Endothelial cell of umbilical vein (primary cell): ENCODE results near the gene NAV2. TPM values are rescaled to one million over a fixed set of nuclear protein-coding genes. Genes with fewer than 3 reads are reported as not detected.

Experiments used
- BruUV-seq: library from RNA; stranded (reverse); fragments of 400-500 nt; replicated peaks from 2 replicates; lab custom pipeline; 2021; lab: Mats Ljungman, UMichigan
- CTCF ChIA-PET: fragments of 300-600, 350-600 bp; sonication (Branson Sonifier 250); formaldehyde crosslinking; loops from one replicate; lab custom pipeline; 2021; ENCODE audit warnings: antibody characterized with exemption, inconsistent platforms; lab: Charles Lee
- POLR2A ChIA-PET: fragments of 300-600, 350-600 bp; sonication (Branson Sonifier 250); formaldehyde crosslinking; loops from one replicate; lab custom pipeline; 2021; ENCODE audit warnings: antibody characterized with exemption, inconsistent platforms; lab: Charles Lee
- DNase-seq: peaks from one replicate; pipeline ENCODE4 v3.0.0-alpha.2; 2011; ENCODE audit warnings: low read depth, low spot score
- FAIRE-seq: peaks from 2 replicates; lab custom pipeline; 2011; peaks lifted over from hg19 to GRCh38; lab: Jason Lieb, UNC
- H2AFZ ChIP-seq: 2 replicates; pipeline ENCODE4 v1.6.0; 2012; ENCODE audit warnings: low read depth, low read length, control low read depth, inconsistent platforms
- H3K27ac ChIP-seq: 2 replicates; pipeline ENCODE4 v1.5.1; 2011; ENCODE audit warnings: low read depth, mild to moderate bottlenecking, control low read depth, low read length, moderate library complexity; ENCODE audit not compliant: insufficient read depth
- H3K27me3 ChIP-seq, 2 experiments: 2 replicates each; pipeline versions ENCODE4 v1.6.0 to v1.6.1; 2011; ENCODE audit warnings: low read length in 2 of 2, mixed read lengths in 1 of 2; ENCODE audit not compliant: control insufficient read depth in 2 of 2, insufficient read depth in 2 of 2
- H3K36me3 ChIP-seq, 2 experiments: 2 replicates in 1 of 2; 3 replicates in 1 of 2; pipeline ENCODE4 v1.5.1; 2011; ENCODE audit warnings: low read length in 2 of 2, mild to moderate bottlenecking in 1 of 2, moderate library complexity in 1 of 2; ENCODE audit not compliant: control insufficient read depth in 2 of 2, insufficient read depth in 2 of 2; ENCODE audit errors: extremely low read depth in 1 of 2
- H3K4me1 ChIP-seq: 3 replicates; pipeline ENCODE4 v1.5.1; 2011; ENCODE audit warnings: mild to moderate bottlenecking, low read length; ENCODE audit not compliant: control insufficient read depth, insufficient read depth; ENCODE audit errors: extremely low read depth
- H3K4me2 ChIP-seq: 2 replicates; pipeline ENCODE4 v1.6.1; 2011; ENCODE audit warnings: low read length, control low read depth, mixed read lengths; ENCODE audit not compliant: insufficient read depth
- H3K4me3 ChIP-seq, 3 experiments: fragments of 200-600 bp in 1 of 3; sonication (generic), shearing (Covaris generic) in 1 of 3; replicated peaks in 1 of 3; 2 replicates each; pipeline ENCODE4 v1.5.1; 2011 to 2016; ENCODE audit warnings: control low read depth in 3 of 3, low read length in 3 of 3, mild to moderate bottlenecking in 2 of 3, inconsistent platforms in 1 of 3, low read depth in 1 of 3, moderate library complexity in 1 of 3; ENCODE audit not compliant: insufficient read depth in 1 of 3
- H3K79me2 ChIP-seq: 2 replicates; pipeline ENCODE4 v1.6.0; 2012; ENCODE audit warnings: low read length, inconsistent platforms; ENCODE audit not compliant: control insufficient read depth, insufficient read depth
- H3K9ac ChIP-seq: replicated peaks from 2 replicates; pipeline ENCODE3; 2011; ENCODE audit warnings: low read length, control low read depth; ENCODE audit not compliant: insufficient read depth; ENCODE audit errors: extremely low read depth
- H3K9me1 ChIP-seq: replicated peaks from 3 replicates; pipeline ENCODE4 v1.6.0; 2011; ENCODE audit warnings: mild to moderate bottlenecking, low read length; ENCODE audit not compliant: control insufficient read depth, insufficient read depth; ENCODE audit errors: extremely low read depth
- H3K9me3 ChIP-seq: replicated peaks from 2 replicates; pipeline ENCODE4 v1.5.1; 2012; ENCODE audit warnings: low read length, inconsistent platforms; ENCODE audit not compliant: control insufficient read depth, insufficient read depth
- H4K20me1 ChIP-seq: replicated peaks from 2 replicates; pipeline ENCODE3; 2011; ENCODE audit warnings: mild to moderate bottlenecking, low read length; ENCODE audit not compliant: control insufficient read depth, insufficient read depth; ENCODE audit errors: extremely low read depth
- CTCF ChIP-seq, 2 donors: IDR thresholded peaks; 1 replicate in 1 of 2; 2 replicates in 1 of 2; pipeline ENCODE4 v1.5.1; 2011; ENCODE audit warnings: low read length in 2 of 2, mild to moderate bottlenecking in 2 of 2, moderate library complexity in 2 of 2, control low read depth in 1 of 2, inconsistent platforms in 1 of 2, low read depth in 1 of 2; ENCODE audit not compliant: insufficient read depth in 1 of 2; ENCODE audit errors: extremely low read depth in 1 of 2
- EZH2 ChIP-seq: IDR thresholded peaks from 2 replicates; pipeline ENCODE4 v1.6.1; 2012; ENCODE audit warnings: borderline replicate concordance, low read depth, mild to moderate bottlenecking, moderate library complexity, low read length, inconsistent platforms; ENCODE audit not compliant: severe bottlenecking
- GATA2 ChIP-seq: IDR thresholded peaks from 2 replicates; pipeline ENCODE4 v1.7.0; 2011; ENCODE audit warnings: low read depth, mild to moderate bottlenecking, moderate library complexity, mixed read lengths, low read length; ENCODE audit not compliant: insufficient read length, insufficient read depth
- JUN ChIP-seq: IDR thresholded peaks from 2 replicates; pipeline ENCODE4 v1.6.1; 2011; ENCODE audit warnings: borderline replicate concordance, low read depth; ENCODE audit not compliant: insufficient read length, insufficient read depth
- POLR2A ChIP-seq: IDR thresholded peaks from 2 replicates; pipeline ENCODE4 v1.6.1; 2012; ENCODE audit warnings: low read depth, mild to moderate bottlenecking, control low read depth, low read length
- POLR2AphosphoS5 ChIP-seq: IDR thresholded peaks from 2 replicates; pipeline ENCODE4 v1.6.1; 2012; ENCODE audit warnings: low read depth, mild to moderate bottlenecking, control low read depth, low read length, moderate library complexity; ENCODE audit not compliant: insufficient read depth
- dilution Hi-C: fragments of 300-500 bp; cut with MboI; formaldehyde crosslinking; loops from one replicate; pipeline ENCODE4 v1.15.0; 2019; ENCODE audit warnings: low sequenced_read_pairs; ENCODE audit not compliant: extremely low pct_ligation_motif_present
- intact Hi-C: fragments of 100-400 bp; cut with micrococcal nuclease; formaldehyde crosslinking; loops from one replicate; pipeline ENCODE4 v1.10.0; 2022
- polyA plus RNA-seq, 4 experiments: library from polyadenylated mRNA; depleted of rRNA in 3 of 4; stranded (reverse) in 3 of 4; unstranded in 1 of 4; fragments of >200 nt; gene quantifications; 2 replicates each; pipeline versions ENCODE4 v1.2.1 to v1.2.3, GENCODE V29; 2011 to 2012; ENCODE audit warnings: missing spikeins in 1 of 4
- total RNA-seq: library from RNA; stranded (reverse); gene quantifications from 2 replicates; pipeline ENCODE4 v1.2.3, GENCODE V29; 2021

Gene NAV2
- total and polyA plus RNA-seq, 2 donors (not counting 3 experiments of a cell fraction or from before 2014, with no cell fraction given) = 10.9 to 68.0 TPM

GRCh38 chr11:20048246-20048645, 335.6 kb downstream of the NAV2 start:
- no peaks in the 10 kb centered on the region for H3K4me1 ChIP-seq
- no TSS peak for BruUV-seq
- ChIA-PET POLR2A (no interaction called here), CTCF (interaction anchor here (1.5 kb wide), 1 partner anchor 10 kb away, joined by 4 read pairs; no protein-coding TSS in a partner anchor)
- no peak overlapping the region for H3K4me2 ChIP-seq
- H4K20me1 ChIP-seq = no peaks in the 10 kb centered on the region
- dilution Hi-C loops = no loop called here
- TF ChIP-seq POLR2A (no peak), JUN (no peak), EZH2 (no peak), CTCF (IDR thresholded peaks at IDR 0.05; ENCODE audit: extremely low read depth in 1 of 2, insufficient read depth in 1 of 2, low read depth in 1 of 2, low read length in 2 of 2) (no peak), GATA2 (no peak), POLR2AphosphoS5 (no peak)
- H2AFZ ChIP-seq = no peak overlapping the region
- no peaks in the 10 kb centered on the region for H3K9me3 ChIP-seq
- H3K9ac ChIP-seq = no peak overlapping the region
- FAIRE-seq = no peak
- H3K27ac ChIP-seq = no peak overlapping the region
- no peaks in the 10 kb centered on the region for H3K27me3 ChIP-seq
- no peaks in the 10 kb centered on the region for H3K79me2 ChIP-seq
- peaks cover 13 to 16% of the 10 kb centered on the region in 2 experiments for H3K36me3 ChIP-seq
- H3K9me1 ChIP-seq = no peaks in the 10 kb centered on the region
- H3K4me3 ChIP-seq = no peak overlapping the region
- no peak for DNase-seq
- intact Hi-C loops = no loop called here
